WTC11 (cell line): ENCODE data around the gene FLT3LG. TPM values are rescaled to one million over a fixed set of nuclear protein-coding genes. Genes with fewer than 3 reads are reported as not detected.

Experiments used
- ATAC-seq: fragments of 200-7000 bp; cut with Tn5 transposase; 2 replicates; pipeline ENCODE4 v1.10.0; 2021; ENCODE audit warnings: mild to moderate bottlenecking, moderate library complexity
- Bru-seq: library from RNA; stranded (reverse); fragments of 400-500 nt; gene quantifications from one replicate; lab custom pipeline; 2021; lab: Mats Ljungman, UMichigan
- CTCF ChIA-PET: fragments of 300-600 bp; sonication (Branson Sonifier 250); formaldehyde crosslinking; loops from one replicate; lab custom pipeline; 2021; ENCODE audit warnings: antibody characterized with exemption; lab: Charles Lee
- POLR2A ChIA-PET: fragments of 350-600 bp; sonication (Branson Sonifier 250); formaldehyde crosslinking; loops from one replicate; lab custom pipeline; 2021; ENCODE audit warnings: antibody characterized with exemption; lab: Charles Lee
- DNase-seq: peaks from one replicate; pipeline ENCODE4 v3.0.0; 2021; ENCODE audit warnings: low spot score
- H3K27ac Mint-ChIP-seq: 2 replicates; pipeline ENCODE4 v1.8.0; 2021; ENCODE audit warnings: mixed read lengths
- H3K27me3 Mint-ChIP-seq: 2 replicates; pipeline ENCODE4 v1.8.0; 2021; ENCODE audit warnings: low read depth, mild to moderate bottlenecking, moderate library complexity, mixed read lengths
- H3K36me3 Mint-ChIP-seq: 2 replicates; pipeline ENCODE4 v1.8.0; 2021; ENCODE audit warnings: mixed read lengths
- H3K4me1 Mint-ChIP-seq: 2 replicates; pipeline ENCODE4 v1.8.0; 2022; ENCODE audit warnings: mixed read lengths
- H3K4me3 Mint-ChIP-seq: 2 replicates; pipeline ENCODE4 v1.8.0; 2021; ENCODE audit warnings: mild to moderate bottlenecking, moderate library complexity, mixed read lengths
- H3K9me3 Mint-ChIP-seq: 2 replicates; pipeline ENCODE4 v1.8.0; 2021; ENCODE audit warnings: mixed read lengths
- CREM ChIP-seq: sonication (generic); formaldehyde crosslinking; IDR thresholded peaks from 2 replicates; pipeline ENCODE4 v1.8.1; 2022; ENCODE audit warnings: mild to moderate bottlenecking, missing genetic modification reagents, moderate library complexity
- FOXJ3 ChIP-seq: sonication (generic); formaldehyde crosslinking; IDR thresholded peaks from 2 replicates; pipeline ENCODE4 v1.9.0; 2021; ENCODE audit warnings: missing genetic modification reagents, mild to moderate bottlenecking, borderline replicate concordance
- FOXP1 ChIP-seq: sonication (generic); formaldehyde crosslinking; IDR thresholded peaks from 2 replicates; pipeline ENCODE4 v1.8.0; 2022; ENCODE audit warnings: missing genetic modification reagents, mild to moderate bottlenecking, moderate library complexity, borderline replicate concordance
- HMGA2 ChIP-seq: fragments of 250-450 bp; sonication (Bioruptor Pico); IDR thresholded peaks from 2 replicates; pipeline ENCODE4 v1.4.0; 2021; ENCODE audit warnings: mild to moderate bottlenecking, moderate library complexity
- IRF2 ChIP-seq: sonication (generic); formaldehyde crosslinking; IDR thresholded peaks from 2 replicates; pipeline ENCODE4 v1.8.0; 2022; ENCODE audit warnings: low read depth, missing genetic modification reagents, borderline replicate concordance
- MYBL2 ChIP-seq: sonication (generic); formaldehyde crosslinking; IDR thresholded peaks from 2 replicates; pipeline ENCODE4 v1.8.1; 2023; ENCODE audit warnings: mild to moderate bottlenecking, moderate library complexity, missing genetic modification reagents
- NR2C2 ChIP-seq: sonication (generic); formaldehyde crosslinking; IDR thresholded peaks from 2 replicates; pipeline ENCODE4 v1.8.0; 2022; ENCODE audit warnings: mild to moderate bottlenecking, missing genetic modification reagents
- RORB ChIP-seq: fragments of 250-450 bp; sonication (Bioruptor Pico); IDR thresholded peaks from 2 replicates; pipeline ENCODE4 v1.9.0; 2021; ENCODE audit warnings: mild to moderate bottlenecking
- SP1 ChIP-seq: sonication (generic); formaldehyde crosslinking; conservative IDR thresholded peaks from 2 replicates; pipeline ENCODE4 v1.8.1; 2022; ENCODE audit warnings: missing genetic modification reagents
- TCF7 ChIP-seq: sonication (generic); formaldehyde crosslinking; IDR thresholded peaks from 2 replicates; pipeline ENCODE4 v1.8.0; 2022; ENCODE audit warnings: mild to moderate bottlenecking, low read depth, missing genetic modification reagents, moderate library complexity
- ZNF138 ChIP-seq: sonication (generic); formaldehyde crosslinking; conservative IDR thresholded peaks from 2 replicates; pipeline ENCODE4 v1.8.1; 2022; ENCODE audit warnings: mild to moderate bottlenecking, moderate library complexity, missing genetic modification reagents
- ZNF263 ChIP-seq: sonication (generic); formaldehyde crosslinking; IDR thresholded peaks from 2 replicates; pipeline ENCODE4 v1.8.1; 2022; ENCODE audit warnings: low read depth, mild to moderate bottlenecking, moderate library complexity, missing genetic modification reagents
- ZNF317 ChIP-seq: sonication (generic); formaldehyde crosslinking; IDR thresholded peaks from 2 replicates; pipeline ENCODE4 v1.8.1; 2023; ENCODE audit warnings: low read depth, mild to moderate bottlenecking, moderate library complexity, missing genetic modification reagents, borderline replicate concordance
- long read RNA-seq, 3 experiments: library from RNA in 1 of 3; library from capped mRNA in 1 of 3; library from polyadenylated mRNA in 1 of 3; unstranded in 2 of 3; stranded (forward) in 1 of 3; transcript quantifications; one replicate each; pipeline ENCODE4 v2.0.0, GENCODE V29; 2021
- total RNA-seq: library from RNA; stranded (reverse); gene quantifications from 3 replicates; pipeline ENCODE4 v1.2.3, GENCODE V29; 2021
- TF ChIP-seq, protein P1 (sequence below): sonication (generic); formaldehyde crosslinking; IDR thresholded peaks from 2 replicates; pipeline ENCODE4 v1.8.0; 2022; ENCODE audit warnings: mild to moderate bottlenecking, missing genetic modification reagents
- TF ChIP-seq, protein P2 (sequence below): sonication (generic); formaldehyde crosslinking; conservative IDR thresholded peaks from 2 replicates; pipeline ENCODE4 v1.8.1; 2022; ENCODE audit warnings: mild to moderate bottlenecking, missing genetic modification reagents
- TF ChIP-seq, protein P3 (sequence below): sonication (generic); formaldehyde crosslinking; IDR thresholded peaks from 2 replicates; pipeline ENCODE4 v1.8.1; 2022; ENCODE audit warnings: low read depth, missing genetic modification reagents, borderline replicate concordance
- TF ChIP-seq, protein P4 (sequence below): sonication (generic); formaldehyde crosslinking; IDR thresholded peaks from 2 replicates; pipeline ENCODE4 v1.8.1; 2022; ENCODE audit warnings: low read depth, mild to moderate bottlenecking, moderate library complexity, missing genetic modification reagents, borderline replicate concordance
- TF ChIP-seq, protein P5 (sequence below): sonication (generic); formaldehyde crosslinking; IDR thresholded peaks from 2 replicates; pipeline ENCODE4 v1.8.1; 2023; ENCODE audit warnings: mild to moderate bottlenecking, moderate library complexity, missing genetic modification reagents
- TF ChIP-seq, protein P6 (sequence below): sonication (generic); formaldehyde crosslinking; IDR thresholded peaks from 2 replicates; pipeline ENCODE4 v1.8.1; 2022; ENCODE audit warnings: mild to moderate bottlenecking, missing genetic modification reagents, moderate library complexity, borderline replicate concordance
- TF ChIP-seq, protein P7 (sequence below): fragments of 250-450 bp; sonication (Bioruptor Pico); IDR thresholded peaks from 2 replicates; pipeline ENCODE4 v1.9.0; 2021; ENCODE audit warnings: mild to moderate bottlenecking
- TF ChIP-seq, protein P8 (sequence below): sonication (generic); formaldehyde crosslinking; IDR thresholded peaks from 2 replicates; pipeline ENCODE4 v1.8.1; 2023; ENCODE audit warnings: mild to moderate bottlenecking, missing genetic modification reagents

FLT3LG gene, protein sequence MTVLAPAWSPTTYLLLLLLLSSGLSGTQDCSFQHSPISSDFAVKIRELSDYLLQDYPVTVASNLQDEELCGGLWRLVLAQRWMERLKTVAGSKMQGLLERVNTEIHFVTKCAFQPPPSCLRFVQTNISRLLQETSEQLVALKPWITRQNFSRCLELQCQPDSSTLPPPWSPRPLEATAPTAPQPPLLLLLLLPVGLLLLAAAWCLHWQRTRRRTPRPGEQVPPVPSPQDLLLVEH
- 2.9 to 5.3 TPM (median 3.6 TPM) in 3 replicates for total RNA-seq
- Bru-seq, nascent RNA = not detected
- long read RNA-seq, experiment 1, partial matches to known transcripts = 0 of 2 reads
- long read RNA-seq, experiment 1, other reads (novel, unspliced or antisense) = 2 of 2 reads
- long read RNA-seq, experiment 2, partial matches to known transcripts = 2 of 5 reads
- long read RNA-seq, experiment 2, other reads (novel, unspliced or antisense) = 3 of 5 reads
- long read RNA-seq, experiment 3, partial matches to known transcripts = 1 of 1 reads
- long read RNA-seq, experiment 3, other reads (novel, unspliced or antisense) = 0 of 1 reads

DNA sequence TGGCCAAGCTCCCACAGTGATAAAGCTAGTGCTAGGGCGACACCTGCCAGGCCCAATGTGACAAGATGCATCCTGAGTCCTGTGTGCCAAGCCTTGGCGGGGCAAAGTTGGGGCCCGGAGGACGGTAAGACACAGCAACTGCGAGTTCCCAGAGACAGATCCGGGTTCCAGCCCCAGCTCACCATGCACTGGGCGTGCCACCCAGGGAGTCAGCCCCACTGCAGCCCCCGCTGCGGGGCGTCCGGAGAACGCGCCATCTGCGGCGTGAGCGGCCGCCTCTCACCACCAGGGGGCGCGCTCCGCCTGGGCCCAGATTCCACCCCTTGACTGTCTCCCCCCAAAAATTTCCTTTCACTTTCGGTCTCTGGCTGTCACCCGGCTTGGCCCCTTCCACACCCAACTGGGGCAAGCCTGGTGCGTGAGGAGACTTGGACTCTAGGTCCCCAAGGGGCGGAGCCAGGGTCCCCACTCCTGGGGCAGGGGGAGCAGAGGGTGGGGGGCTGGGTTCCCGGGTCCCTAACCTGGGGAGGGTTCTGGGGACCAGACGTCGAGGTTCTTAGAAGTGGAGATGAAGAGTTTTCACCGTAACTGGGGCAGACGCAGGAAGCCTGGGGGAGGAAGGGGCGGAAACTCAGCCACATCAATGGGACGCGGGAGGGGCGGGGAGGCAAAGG lies at the start of gene FLT3LG:
FLT3LG (plus strand) TSS at position 348 of the 674 bp plus-strand sequence. CDS start 425 bp downstream, outside the sequence.
- DNase-seq (peak; percentile 67), ATAC-seq (no peak)
- POLR2A ChIA-PET = no interaction called here
- H3K27ac Mint-ChIP-seq = no peak within 1 kb of the TSS
- peaks cover 12% of the 10 kb centered on the region for H3K4me1 Mint-ChIP-seq
- H3K27me3 Mint-ChIP-seq = peaks cover 17% of the 10 kb centered on the region
- no peaks in the 10 kb centered on the region for H3K9me3 Mint-ChIP-seq
- CTCF ChIA-PET = interaction anchor here (0.5 to 2.5 kb wide), 17 partner anchors 22 to 173 kb away, joined by 3 to 11 read pairs (median 4); partner anchors contain the start of genes DKKL1, PIH1D1, RRAS and TEAD2
- H3K36me3 Mint-ChIP-seq = no peaks in the 10 kb centered on the region
- peak within 1 kb of the TSS; percentile 67 for H3K4me3 Mint-ChIP-seq
- TF ChIP-seq IRF2 (no peak), ZNF263 (no peak), HMGA2 (CRISPR knock-in tag) (no peak), RORB (CRISPR knock-in tag) (no peak), SP1 (CRISPR knock-in tag) (peak; percentile 49; the same call in 1 of the 2 replicates), CREM (CRISPR knock-in tag) (no peak), FOXP1 (no peak), NR2C2 (CRISPR knock-in tag) (no peak), FOXJ3 (CRISPR knock-in tag) (no peak), MYBL2 (no peak), ZNF317 (CRISPR knock-in tag) (no peak), ZNF138 (no peak), TCF7 (CRISPR knock-in tag) (no peak)
- TF ChIP-seq, protein P1, sequence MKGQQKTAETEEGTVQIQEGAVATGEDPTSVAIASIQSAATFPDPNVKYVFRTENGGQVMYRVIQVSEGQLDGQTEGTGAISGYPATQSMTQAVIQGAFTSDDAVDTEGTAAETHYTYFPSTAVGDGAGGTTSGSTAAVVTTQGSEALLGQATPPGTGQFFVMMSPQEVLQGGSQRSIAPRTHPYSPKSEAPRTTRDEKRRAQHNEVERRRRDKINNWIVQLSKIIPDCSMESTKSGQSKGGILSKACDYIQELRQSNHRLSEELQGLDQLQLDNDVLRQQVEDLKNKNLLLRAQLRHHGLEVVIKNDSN (CRISPR knock-in tag) = no peak
- TF ChIP-seq, protein P2, sequence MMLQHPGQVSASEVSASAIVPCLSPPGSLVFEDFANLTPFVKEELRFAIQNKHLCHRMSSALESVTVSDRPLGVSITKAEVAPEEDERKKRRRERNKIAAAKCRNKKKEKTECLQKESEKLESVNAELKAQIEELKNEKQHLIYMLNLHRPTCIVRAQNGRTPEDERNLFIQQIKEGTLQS = no peak
- TF ChIP-seq, protein P3, sequence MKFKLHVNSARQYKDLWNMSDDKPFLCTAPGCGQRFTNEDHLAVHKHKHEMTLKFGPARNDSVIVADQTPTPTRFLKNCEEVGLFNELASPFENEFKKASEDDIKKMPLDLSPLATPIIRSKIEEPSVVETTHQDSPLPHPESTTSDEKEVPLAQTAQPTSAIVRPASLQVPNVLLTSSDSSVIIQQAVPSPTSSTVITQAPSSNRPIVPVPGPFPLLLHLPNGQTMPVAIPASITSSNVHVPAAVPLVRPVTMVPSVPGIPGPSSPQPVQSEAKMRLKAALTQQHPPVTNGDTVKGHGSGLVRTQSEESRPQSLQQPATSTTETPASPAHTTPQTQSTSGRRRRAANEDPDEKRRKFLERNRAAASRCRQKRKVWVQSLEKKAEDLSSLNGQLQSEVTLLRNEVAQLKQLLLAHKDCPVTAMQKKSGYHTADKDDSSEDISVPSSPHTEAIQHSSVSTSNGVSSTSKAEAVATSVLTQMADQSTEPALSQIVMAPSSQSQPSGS (CRISPR knock-in tag) = no peak
- TF ChIP-seq, protein P4, sequence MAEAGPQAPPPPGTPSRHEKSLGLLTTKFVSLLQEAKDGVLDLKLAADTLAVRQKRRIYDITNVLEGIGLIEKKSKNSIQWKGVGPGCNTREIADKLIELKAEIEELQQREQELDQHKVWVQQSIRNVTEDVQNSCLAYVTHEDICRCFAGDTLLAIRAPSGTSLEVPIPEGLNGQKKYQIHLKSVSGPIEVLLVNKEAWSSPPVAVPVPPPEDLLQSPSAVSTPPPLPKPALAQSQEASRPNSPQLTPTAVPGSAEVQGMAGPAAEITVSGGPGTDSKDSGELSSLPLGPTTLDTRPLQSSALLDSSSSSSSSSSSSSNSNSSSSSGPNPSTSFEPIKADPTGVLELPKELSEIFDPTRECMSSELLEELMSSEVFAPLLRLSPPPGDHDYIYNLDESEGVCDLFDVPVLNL = no peak
- TF ChIP-seq, protein P5, sequence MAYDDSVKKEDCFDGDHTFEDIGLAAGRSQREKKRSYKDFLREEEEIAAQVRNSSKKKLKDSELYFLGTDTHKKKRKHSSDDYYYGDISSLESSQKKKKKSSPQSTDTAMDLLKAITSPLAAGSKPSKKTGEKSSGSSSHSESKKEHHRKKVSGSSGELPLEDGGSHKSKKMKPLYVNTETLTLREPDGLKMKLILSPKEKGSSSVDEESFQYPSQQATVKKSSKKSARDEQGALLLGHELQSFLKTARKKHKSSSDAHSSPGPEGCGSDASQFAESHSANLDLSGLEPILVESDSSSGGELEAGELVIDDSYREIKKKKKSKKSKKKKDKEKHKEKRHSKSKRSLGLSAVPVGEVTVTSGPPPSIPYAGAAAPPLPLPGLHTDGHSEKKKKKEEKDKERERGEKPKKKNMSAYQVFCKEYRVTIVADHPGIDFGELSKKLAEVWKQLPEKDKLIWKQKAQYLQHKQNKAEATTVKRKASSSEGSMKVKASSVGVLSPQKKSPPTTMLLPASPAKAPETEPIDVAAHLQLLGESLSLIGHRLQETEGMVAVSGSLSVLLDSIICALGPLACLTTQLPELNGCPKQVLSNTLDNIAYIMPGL (CRISPR knock-in tag) = peak; percentile 75; the same call in 1 of the 2 replicates
- TF ChIP-seq, protein P6, sequence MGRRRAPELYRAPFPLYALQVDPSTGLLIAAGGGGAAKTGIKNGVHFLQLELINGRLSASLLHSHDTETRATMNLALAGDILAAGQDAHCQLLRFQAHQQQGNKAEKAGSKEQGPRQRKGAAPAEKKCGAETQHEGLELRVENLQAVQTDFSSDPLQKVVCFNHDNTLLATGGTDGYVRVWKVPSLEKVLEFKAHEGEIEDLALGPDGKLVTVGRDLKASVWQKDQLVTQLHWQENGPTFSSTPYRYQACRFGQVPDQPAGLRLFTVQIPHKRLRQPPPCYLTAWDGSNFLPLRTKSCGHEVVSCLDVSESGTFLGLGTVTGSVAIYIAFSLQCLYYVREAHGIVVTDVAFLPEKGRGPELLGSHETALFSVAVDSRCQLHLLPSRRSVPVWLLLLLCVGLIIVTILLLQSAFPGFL (CRISPR knock-in tag) = no peak
- TF ChIP-seq, protein P7, sequence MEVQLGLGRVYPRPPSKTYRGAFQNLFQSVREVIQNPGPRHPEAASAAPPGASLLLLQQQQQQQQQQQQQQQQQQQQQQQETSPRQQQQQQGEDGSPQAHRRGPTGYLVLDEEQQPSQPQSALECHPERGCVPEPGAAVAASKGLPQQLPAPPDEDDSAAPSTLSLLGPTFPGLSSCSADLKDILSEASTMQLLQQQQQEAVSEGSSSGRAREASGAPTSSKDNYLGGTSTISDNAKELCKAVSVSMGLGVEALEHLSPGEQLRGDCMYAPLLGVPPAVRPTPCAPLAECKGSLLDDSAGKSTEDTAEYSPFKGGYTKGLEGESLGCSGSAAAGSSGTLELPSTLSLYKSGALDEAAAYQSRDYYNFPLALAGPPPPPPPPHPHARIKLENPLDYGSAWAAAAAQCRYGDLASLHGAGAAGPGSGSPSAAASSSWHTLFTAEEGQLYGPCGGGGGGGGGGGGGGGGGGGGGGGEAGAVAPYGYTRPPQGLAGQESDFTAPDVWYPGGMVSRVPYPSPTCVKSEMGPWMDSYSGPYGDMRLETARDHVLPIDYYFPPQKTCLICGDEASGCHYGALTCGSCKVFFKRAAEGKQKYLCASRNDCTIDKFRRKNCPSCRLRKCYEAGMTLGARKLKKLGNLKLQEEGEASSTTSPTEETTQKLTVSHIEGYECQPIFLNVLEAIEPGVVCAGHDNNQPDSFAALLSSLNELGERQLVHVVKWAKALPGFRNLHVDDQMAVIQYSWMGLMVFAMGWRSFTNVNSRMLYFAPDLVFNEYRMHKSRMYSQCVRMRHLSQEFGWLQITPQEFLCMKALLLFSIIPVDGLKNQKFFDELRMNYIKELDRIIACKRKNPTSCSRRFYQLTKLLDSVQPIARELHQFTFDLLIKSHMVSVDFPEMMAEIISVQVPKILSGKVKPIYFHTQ = no peak
- TF ChIP-seq, protein P8, sequence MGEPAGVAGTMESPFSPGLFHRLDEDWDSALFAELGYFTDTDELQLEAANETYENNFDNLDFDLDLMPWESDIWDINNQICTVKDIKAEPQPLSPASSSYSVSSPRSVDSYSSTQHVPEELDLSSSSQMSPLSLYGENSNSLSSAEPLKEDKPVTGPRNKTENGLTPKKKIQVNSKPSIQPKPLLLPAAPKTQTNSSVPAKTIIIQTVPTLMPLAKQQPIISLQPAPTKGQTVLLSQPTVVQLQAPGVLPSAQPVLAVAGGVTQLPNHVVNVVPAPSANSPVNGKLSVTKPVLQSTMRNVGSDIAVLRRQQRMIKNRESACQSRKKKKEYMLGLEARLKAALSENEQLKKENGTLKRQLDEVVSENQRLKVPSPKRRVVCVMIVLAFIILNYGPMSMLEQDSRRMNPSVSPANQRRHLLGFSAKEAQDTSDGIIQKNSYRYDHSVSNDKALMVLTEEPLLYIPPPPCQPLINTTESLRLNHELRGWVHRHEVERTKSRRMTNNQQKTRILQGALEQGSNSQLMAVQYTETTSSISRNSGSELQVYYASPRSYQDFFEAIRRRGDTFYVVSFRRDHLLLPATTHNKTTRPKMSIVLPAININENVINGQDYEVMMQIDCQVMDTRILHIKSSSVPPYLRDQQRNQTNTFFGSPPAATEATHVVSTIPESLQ (CRISPR knock-in tag) = no peak
